Panc1 (cell line): ENCODE measurements around the gene BRWD1. TPM values are rescaled to one million over a fixed set of nuclear protein-coding genes. Genes with fewer than 3 reads are reported as not detected.

ENCODE experiments used
- ATAC-seq: fragments of 200-7000 bp; cut with Tn5 transposase; 2 replicates; pipeline ENCODE4 v1.9.1; 2020; ENCODE audit warnings: mild to moderate bottlenecking, moderate library complexity
- BruUV-seq: library from RNA; stranded (reverse); fragments of 400-500 nt; replicated peaks from 2 replicates; lab custom pipeline; 2021; lab: Mats Ljungman, UMichigan
- CTCF ChIA-PET: fragments of 300-600 bp; sonication (Branson Sonifier 250); formaldehyde crosslinking; loops from one replicate; lab custom pipeline; 2022; ENCODE audit warnings: antibody characterized with exemption; lab: Charles Lee
- POLR2A ChIA-PET: fragments of 300-600 bp; sonication (Branson Sonifier 250); formaldehyde crosslinking; loops from one replicate; lab custom pipeline; 2022; ENCODE audit warnings: antibody characterized with exemption; lab: Charles Lee
- DNase-seq: peaks from one replicate; pipeline ENCODE4 v3.0.0-alpha.2; 2010; ENCODE audit warnings: low read depth, low spot score
- H3K27ac ChIP-seq: 2 replicates; pipeline ENCODE4 v1.5.1; 2011; ENCODE audit warnings: mild to moderate bottlenecking, low read length, inconsistent platforms
- H3K27me3 ChIP-seq: fragments of 200-500 bp; sonication (Bioruptor generic); 2 replicates; pipeline ENCODE4 v1.6.0; 2014; ENCODE audit warnings: low read length, inconsistent platforms; ENCODE audit not compliant: control insufficient read depth, insufficient read depth
- H3K36me3 ChIP-seq: fragments of 200-500 bp; sonication (Bioruptor generic); 2 replicates; pipeline ENCODE4 v1.5.1; 2014; ENCODE audit warnings: inconsistent platforms, mild to moderate bottlenecking, low read length, moderate library complexity; ENCODE audit not compliant: control insufficient read depth, insufficient read depth
- H3K4me1 ChIP-seq: 2 replicates; pipeline ENCODE4 v1.5.1; 2011; ENCODE audit warnings: inconsistent platforms, mild to moderate bottlenecking, low read length, moderate library complexity; ENCODE audit not compliant: control insufficient read depth, insufficient read depth
- H3K4me3 ChIP-seq, 2 experiments: 2 replicates each; pipeline ENCODE4 v1.5.1; 2011 to 2012; ENCODE audit warnings: low read depth in 2 of 2, low read length in 2 of 2, mild to moderate bottlenecking in 2 of 2, inconsistent platforms in 1 of 2, moderate library complexity in 1 of 2
- H3K9me3 ChIP-seq: fragments of 200-500 bp; sonication (Bioruptor generic); 2 replicates; pipeline ENCODE4 v1.5.1; 2014; ENCODE audit warnings: low read depth, mild to moderate bottlenecking, inconsistent platforms, low read length, moderate library complexity; ENCODE audit not compliant: control insufficient read depth, insufficient read depth
- CTCF ChIP-seq: fragments of 450-650 bp; IDR thresholded peaks from 2 replicates; pipeline ENCODE4 v1.5.1; 2017; ENCODE audit warnings: mild to moderate bottlenecking
- POLR2AphosphoS5 ChIP-seq: IDR thresholded peaks from 2 replicates; pipeline ENCODE4 v1.6.1; 2012; ENCODE audit warnings: mild to moderate bottlenecking, low read depth, low read length, moderate library complexity
- REST ChIP-seq, 2 experiments: IDR thresholded peaks; 2 replicates each; pipeline ENCODE4 v1.6.1; 2011 to 2012; ENCODE audit warnings: low read depth in 2 of 2, control low read depth in 1 of 2, low read length in 1 of 2, mild to moderate bottlenecking in 1 of 2, moderate library complexity in 1 of 2; ENCODE audit not compliant: insufficient read depth in 1 of 2
- SIN3A ChIP-seq: IDR thresholded peaks from 2 replicates; pipeline ENCODE4 v1.6.1; 2012; ENCODE audit warnings: low read depth, mild to moderate bottlenecking, low read length, moderate library complexity, borderline replicate concordance; ENCODE audit not compliant: insufficient read depth
- TCF7L2 ChIP-seq: IDR thresholded peaks from 2 replicates; pipeline ENCODE4 v1.6.1; 2011; ENCODE audit warnings: mild to moderate bottlenecking, low read depth, low read length, inconsistent platforms
- in situ Hi-C: cut with HindIII; loops from 2 replicates; pipeline ENCODE4 v1.10.0; 2016; ENCODE audit warnings: low sequenced_read_pairs, low pct_unique_long_range_greater_than_20kb
- intact Hi-C: fragments of 100-400 bp; cut with micrococcal nuclease; formaldehyde crosslinking; loops from one replicate; pipeline ENCODE4 v1.10.0; 2022; ENCODE audit not compliant: unreplicated experiment
- total RNA-seq: library from RNA; stranded (reverse); gene quantifications from one replicate; pipeline ENCODE4 v1.2.1, GENCODE V29; 2021; ENCODE audit not compliant: unreplicated experiment

Gene BRWD1
- total RNA-seq, 1 experiment from 2014 or later = 26.2 TPM

GRCh38 chr21:39251326-39251725 lies 62.1 kb downstream of the BRWD1 start:
- H3K9me3 ChIP-seq = no peaks in the 10 kb centered on the region
- DNase-seq = no peak
- H3K36me3 ChIP-seq = peaks cover 9% of the 10 kb centered on the region; the same call in 1 of the 2 replicates
- CTCF ChIA-PET = no interaction called here
- TF ChIP-seq TCF7L2 (no peak), CTCF (no peak), SIN3A (no peak), REST (IDR thresholded peaks at IDR 0.05; ENCODE audit: insufficient read depth in 1 of 2, low read depth in 2 of 2, low read length in 1 of 2) (no peak), POLR2AphosphoS5 (no peak)
- H3K4me1 ChIP-seq = no peaks in the 10 kb centered on the region
- H3K4me3 ChIP-seq = no peak overlapping the region
- POLR2A ChIA-PET = no interaction called here
- no peak for ATAC-seq
- BruUV-seq = no TSS peak
- intact Hi-C loops = no loop called here
- H3K27me3 ChIP-seq = no peaks in the 10 kb centered on the region
- no peak overlapping the region for H3K27ac ChIP-seq
- in situ Hi-C loops = no loop called here

GRCh38 chr21:39238275-39238674 lies 75.2 kb downstream of the BRWD1 start:
- Histone ChIP-seq H3K4me3 (no peak overlapping the region), H3K36me3 (peaks cover 9% of the 10 kb centered on the region), H3K27me3 (no peaks in the 10 kb centered on the region), H3K4me1 (no peaks in the 10 kb centered on the region), H3K27ac (no peak overlapping the region), H3K9me3 (no peaks in the 10 kb centered on the region)
- intact Hi-C loops (no loop called here), in situ Hi-C loops (no loop called here)
- TF ChIP-seq SIN3A (no peak), TCF7L2 (no peak), CTCF (no peak), REST (IDR thresholded peaks at IDR 0.05; ENCODE audit: insufficient read depth in 1 of 2, low read depth in 2 of 2, low read length in 1 of 2) (no peak), POLR2AphosphoS5 (no peak)
- DNase-seq (no peak), ATAC-seq (no peak)
- no TSS peak for BruUV-seq
- ChIA-PET CTCF (no interaction called here), POLR2A (no interaction called here)
